WERI-Rb-1 (cell line): ENCODE data around the gene STIMATE.

Experiments
- DNase-seq: peaks from one replicate; pipeline ENCODE4 v3.0.0-alpha.2; 2020
- H3K27ac ChIP-seq: fragments of 250-450 bp; sonication (Bioruptor Pico); 2 replicates; pipeline ENCODE4 v1.5.1; 2020; ENCODE audit warnings: mild to moderate bottlenecking, moderate library complexity
- H3K27me3 ChIP-seq: fragments of 250-450 bp; sonication (Bioruptor Pico); 2 replicates; pipeline ENCODE4 v1.5.1; 2021; ENCODE audit warnings: mild to moderate bottlenecking, low read depth, moderate library complexity; ENCODE audit not compliant: insufficient read depth, severe bottlenecking
- H3K36me3 ChIP-seq: fragments of 250-450 bp; sonication (Bioruptor Pico); 2 replicates; pipeline ENCODE4 v1.5.1; 2020; ENCODE audit warnings: mild to moderate bottlenecking, moderate library complexity
- H3K4me3 ChIP-seq: 2 replicates; pipeline ENCODE4 v1.5.1; 2011; ENCODE audit warnings: low read depth, mild to moderate bottlenecking, control low read depth, low read length
- H3K9me3 ChIP-seq: fragments of 250-450 bp; sonication (Bioruptor Pico); 2 replicates; pipeline ENCODE4 v1.5.1; 2021; ENCODE audit warnings: mild to moderate bottlenecking, moderate library complexity; ENCODE audit not compliant: severe bottlenecking
- TF ChIP-seq, protein P1 (sequence below): IDR thresholded peaks from 2 replicates; pipeline ENCODE4 v1.5.1; 2011; ENCODE audit warnings: low read depth, mild to moderate bottlenecking, control low read depth, inconsistent platforms, low read length

The STIMATE gene

DNA sequence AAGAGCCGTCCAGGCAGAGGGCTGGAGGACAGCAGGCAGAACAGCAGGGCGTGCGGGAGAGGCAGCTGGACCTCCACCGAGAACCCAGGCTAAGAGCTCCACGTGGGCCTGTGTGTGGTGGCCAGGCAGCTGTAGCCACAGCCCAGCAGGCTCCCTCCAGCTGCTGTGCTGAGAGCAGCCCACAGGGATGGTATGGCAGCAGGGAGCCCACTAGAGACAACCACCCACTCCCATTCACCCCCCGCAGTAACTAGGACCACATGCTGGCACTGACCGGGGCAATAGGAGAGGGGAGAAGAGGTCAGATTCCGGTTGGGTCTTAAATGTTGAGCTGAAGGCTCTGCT, 37.0 kb downstream of the STIMATE start:
- TF ChIP-seq, protein P1, sequence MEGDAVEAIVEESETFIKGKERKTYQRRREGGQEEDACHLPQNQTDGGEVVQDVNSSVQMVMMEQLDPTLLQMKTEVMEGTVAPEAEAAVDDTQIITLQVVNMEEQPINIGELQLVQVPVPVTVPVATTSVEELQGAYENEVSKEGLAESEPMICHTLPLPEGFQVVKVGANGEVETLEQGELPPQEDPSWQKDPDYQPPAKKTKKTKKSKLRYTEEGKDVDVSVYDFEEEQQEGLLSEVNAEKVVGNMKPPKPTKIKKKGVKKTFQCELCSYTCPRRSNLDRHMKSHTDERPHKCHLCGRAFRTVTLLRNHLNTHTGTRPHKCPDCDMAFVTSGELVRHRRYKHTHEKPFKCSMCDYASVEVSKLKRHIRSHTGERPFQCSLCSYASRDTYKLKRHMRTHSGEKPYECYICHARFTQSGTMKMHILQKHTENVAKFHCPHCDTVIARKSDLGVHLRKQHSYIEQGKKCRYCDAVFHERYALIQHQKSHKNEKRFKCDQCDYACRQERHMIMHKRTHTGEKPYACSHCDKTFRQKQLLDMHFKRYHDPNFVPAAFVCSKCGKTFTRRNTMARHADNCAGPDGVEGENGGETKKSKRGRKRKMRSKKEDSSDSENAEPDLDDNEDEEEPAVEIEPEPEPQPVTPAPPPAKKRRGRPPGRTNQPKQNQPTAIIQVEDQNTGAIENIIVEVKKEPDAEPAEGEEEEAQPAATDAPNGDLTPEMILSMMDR, result no peak
- Histone ChIP-seq H3K9me3 (no peaks in the 10 kb centered on the region), H3K36me3 (no peaks in the 10 kb centered on the region), H3K27me3 (no peaks in the 10 kb centered on the region), H3K4me3 (no peak overlapping the region), H3K27ac (no peak overlapping the region)
- no peak for DNase-seq

DNA sequence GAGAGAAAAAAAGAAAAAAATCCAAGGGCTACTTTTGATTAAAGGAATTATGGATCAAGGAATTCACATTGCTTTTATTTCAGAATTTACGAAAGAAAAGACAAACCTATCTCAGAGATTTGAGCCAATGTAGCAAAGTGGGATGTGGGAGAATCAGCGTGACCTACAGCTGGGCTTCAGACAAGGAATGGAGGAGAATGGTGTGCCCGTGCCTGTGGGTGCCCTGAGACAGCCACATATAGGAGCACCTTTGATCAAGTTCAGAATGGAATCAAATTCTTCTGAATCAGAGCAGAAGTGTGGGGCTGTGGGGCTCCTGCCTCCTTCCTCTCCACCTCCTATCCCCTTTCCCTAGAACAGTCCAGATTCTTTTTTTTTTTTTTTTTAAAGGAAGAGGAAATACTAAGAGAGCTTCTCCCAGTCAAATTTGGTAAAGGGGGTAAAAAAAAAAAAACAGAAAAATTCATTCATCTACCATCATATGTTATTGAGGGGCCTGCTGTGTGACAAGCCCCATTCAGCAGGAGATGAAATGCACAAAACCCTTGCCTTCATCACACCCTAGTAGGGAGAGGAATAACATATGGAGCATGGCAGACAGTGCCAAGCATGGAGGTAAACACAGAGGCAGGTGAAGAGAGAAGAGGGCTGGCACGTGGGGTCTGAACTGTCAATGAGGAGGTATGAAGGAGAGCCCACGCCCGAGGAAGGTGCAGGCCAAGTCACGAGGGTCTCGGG, 37.5 kb downstream of the STIMATE start:
- Histone ChIP-seq H3K4me3 (no peak overlapping the region), H3K27ac (no peak overlapping the region), H3K9me3 (no peaks in the 10 kb centered on the region), H3K36me3 (no peaks in the 10 kb centered on the region), H3K27me3 (no peaks in the 10 kb centered on the region)
- TF ChIP-seq, protein P1, result no peak
- DNase-seq, result no peak

- H3K4me3 ChIP-seq, result no peak overlapping the region
- no peaks in the 10 kb centered on the region for H3K9me3 ChIP-seq
- no peak for DNase-seq
- no peaks in the 10 kb centered on the region for H3K27me3 ChIP-seq
- no peaks in the 10 kb centered on the region for H3K36me3 ChIP-seq
- TF ChIP-seq, protein P1, result no peak
- H3K27ac ChIP-seq, result no peak overlapping the region
Observed at GRCh38 chr3:52857864-52858263, 39.5 kb downstream of the STIMATE start.

GRCh38 chr3:52857133-52857532, 40.2 kb downstream of the STIMATE start:
- no peak overlapping the region for H3K4me3 ChIP-seq
- H3K36me3 ChIP-seq, result peaks cover 3% of the 10 kb centered on the region
- H3K9me3 ChIP-seq, result no peaks in the 10 kb centered on the region
- no peak overlapping the region for H3K27ac ChIP-seq
- H3K27me3 ChIP-seq, result no peaks in the 10 kb centered on the region
- TF ChIP-seq, protein P1, result no peak
- no peak for DNase-seq

DNA sequence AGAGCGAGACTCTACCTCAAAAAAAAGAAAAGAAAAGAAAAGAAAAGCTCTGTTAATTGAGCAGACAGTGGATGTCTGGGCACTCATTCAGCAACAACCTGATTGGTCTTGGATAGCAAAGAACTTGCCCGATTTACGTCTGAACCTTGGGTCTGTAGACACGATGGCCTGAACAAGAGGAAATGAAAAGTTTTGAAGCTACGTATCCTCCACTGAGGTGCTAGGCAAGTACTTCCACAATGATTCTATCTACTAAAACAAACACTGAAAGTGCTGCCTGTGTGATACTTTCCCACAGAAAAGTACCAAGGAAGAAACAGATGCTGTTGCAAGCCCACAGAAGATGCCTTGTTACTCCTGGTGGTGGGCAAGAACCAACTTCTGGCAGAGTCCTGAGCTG, 40.7 kb downstream of the STIMATE start:
- peaks cover 8% of the 10 kb centered on the region for H3K36me3 ChIP-seq
- H3K4me3 ChIP-seq, result no peak overlapping the region
- TF ChIP-seq, protein P1, result no peak
- no peaks in the 10 kb centered on the region for H3K9me3 ChIP-seq
- no peak for DNase-seq
- H3K27ac ChIP-seq, result no peak overlapping the region
- H3K27me3 ChIP-seq, result no peaks in the 10 kb centered on the region

GRCh38 chr3:52854013-52854412, 43.3 kb downstream of the STIMATE start:
- H3K27me3 ChIP-seq, result no peaks in the 10 kb centered on the region
- no peak overlapping the region for H3K27ac ChIP-seq
- TF ChIP-seq, protein P1, result no peak
- no peak for DNase-seq
- H3K9me3 ChIP-seq, result no peaks in the 10 kb centered on the region
- no peak overlapping the region for H3K4me3 ChIP-seq
- H3K36me3 ChIP-seq, result peaks cover 15% of the 10 kb centered on the region
